ENCODE measurements around the gene ARPC1A. TPM values are rescaled to one million over a fixed set of nuclear protein-coding genes. Genes with fewer than 3 reads are reported as not detected.

ARPC1A gene
- total RNA-seq, 1 donor from 2014 or later = 140 TPM

DNA sequence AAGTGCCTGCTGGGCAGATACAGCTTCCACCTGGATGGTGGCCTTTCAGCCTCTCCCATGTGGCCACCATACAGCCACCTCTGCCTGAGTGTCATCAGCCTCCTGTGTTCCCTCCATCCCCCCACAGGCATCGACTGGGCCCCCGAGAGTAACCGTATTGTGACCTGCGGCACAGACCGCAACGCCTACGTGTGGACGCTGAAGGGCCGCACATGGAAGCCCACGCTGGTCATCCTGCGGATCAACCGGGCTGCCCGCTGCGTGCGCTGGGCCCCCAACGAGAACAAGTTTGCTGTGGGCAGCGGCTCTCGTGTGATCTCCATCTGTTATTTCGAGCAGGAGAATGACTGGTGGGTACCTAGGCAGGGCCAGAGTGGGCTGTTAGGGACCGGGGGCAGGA lies 62.2 kb downstream of the ARPC1A start:
- no peak for DNase-seq (ENCODE audit: low spot score)

DNA sequence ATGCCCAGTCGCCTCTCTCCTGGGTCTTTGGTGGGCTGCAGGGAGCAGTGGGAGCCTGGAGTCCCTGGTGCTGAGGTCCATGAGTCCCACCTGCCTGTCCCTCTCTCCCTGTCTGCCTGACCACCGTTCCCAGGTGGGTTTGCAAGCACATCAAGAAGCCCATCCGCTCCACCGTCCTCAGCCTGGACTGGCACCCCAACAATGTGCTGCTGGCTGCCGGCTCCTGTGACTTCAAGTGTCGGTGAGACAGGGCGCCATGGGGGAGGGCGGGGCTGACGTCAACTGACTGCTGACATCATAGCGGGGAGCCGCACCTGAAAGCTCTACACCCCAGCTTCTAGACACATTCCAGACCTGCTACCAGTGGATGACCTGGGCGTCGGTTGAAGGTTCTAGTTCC lies 64.1 kb downstream of the ARPC1A start:
- no peak for DNase-seq (ENCODE audit: low spot score)

DNA sequence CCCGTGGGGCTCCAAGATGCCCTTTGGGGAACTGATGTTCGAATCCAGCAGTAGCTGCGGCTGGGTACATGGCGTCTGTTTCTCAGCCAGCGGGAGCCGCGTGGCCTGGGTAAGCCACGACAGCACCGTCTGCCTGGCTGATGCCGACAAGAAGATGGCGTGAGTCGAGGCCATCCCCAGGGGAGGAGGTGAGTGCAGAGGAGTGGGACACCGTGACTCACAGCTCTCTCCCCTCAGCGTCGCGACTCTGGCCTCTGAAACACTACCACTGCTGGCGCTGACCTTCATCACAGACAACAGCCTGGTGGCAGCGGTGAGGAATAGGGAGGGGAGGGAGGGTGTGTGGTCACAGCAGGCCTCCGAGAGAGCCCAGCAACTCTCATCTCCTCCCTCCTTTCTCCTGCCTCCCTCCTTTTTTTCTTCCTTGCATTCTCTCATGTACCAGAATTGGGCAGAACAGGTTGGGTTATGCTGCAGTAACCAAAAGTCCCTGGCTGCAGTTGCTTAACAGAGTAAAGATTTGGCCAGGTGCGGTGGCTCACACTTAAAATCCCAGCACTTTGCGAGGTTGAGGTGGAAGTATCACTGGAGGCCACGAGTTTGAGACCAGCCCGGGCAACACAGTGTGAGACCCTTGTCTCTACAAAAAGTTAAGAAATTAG lies 65.4 kb downstream of the ARPC1A start:
- DNase-seq (ENCODE audit: low spot score) = no peak

DNA sequence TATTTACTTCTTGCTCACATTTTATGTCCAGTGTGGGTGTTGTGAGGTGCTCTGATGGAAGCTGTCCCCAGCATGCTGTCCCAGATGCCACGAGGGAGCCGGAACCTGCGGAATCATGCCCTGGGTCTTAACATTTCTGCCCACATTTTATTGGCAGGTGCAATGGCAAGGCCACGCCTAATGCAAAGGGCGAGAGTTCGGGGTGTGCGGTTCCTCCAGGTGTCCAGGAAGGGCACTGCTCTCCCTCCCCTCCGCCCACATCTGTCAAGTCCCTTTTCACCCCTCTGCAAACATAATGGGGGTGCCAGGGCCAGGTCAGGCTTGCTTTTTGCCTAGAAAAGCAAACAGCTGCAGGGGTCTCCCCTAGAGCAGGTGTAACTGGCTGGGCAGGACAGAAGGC lies 66.3 kb downstream of the ARPC1A start:
- no peak for DNase-seq (ENCODE audit: low spot score)

DNA sequence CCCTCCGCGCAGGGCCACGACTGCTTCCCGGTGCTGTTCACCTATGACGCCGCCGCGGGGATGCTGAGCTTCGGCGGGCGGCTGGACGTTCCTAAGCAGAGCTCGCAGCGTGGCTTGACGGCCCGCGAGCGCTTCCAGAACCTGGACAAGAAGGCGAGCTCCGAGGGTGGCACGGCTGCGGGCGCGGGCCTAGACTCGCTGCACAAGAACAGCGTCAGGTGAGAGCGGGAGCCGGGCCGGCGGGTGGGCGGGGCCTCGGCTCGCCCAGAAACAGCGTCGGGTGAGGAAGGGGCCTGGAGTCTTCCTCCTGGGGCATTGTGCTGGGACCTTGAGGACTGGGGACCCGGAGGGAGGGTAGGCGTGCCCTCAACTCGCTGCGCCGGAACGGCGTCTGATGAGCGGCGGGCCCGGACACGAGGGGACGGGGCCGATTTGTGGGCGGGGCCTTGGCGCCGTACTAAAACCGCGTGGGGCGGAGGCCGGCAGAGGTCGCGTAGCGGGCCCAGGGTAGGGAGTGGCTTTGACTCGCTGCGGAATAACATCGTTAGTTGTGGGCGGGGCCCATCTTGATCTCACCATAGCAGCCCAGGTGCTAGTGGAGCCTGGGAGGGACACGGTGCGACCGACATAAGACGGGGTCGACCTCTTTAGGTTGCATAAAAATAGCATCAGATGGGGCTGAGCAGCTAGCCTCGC lies 67.1 kb downstream of the ARPC1A start:
- peak; percentile 77 for DNase-seq (ENCODE audit: low spot score)

DNA sequence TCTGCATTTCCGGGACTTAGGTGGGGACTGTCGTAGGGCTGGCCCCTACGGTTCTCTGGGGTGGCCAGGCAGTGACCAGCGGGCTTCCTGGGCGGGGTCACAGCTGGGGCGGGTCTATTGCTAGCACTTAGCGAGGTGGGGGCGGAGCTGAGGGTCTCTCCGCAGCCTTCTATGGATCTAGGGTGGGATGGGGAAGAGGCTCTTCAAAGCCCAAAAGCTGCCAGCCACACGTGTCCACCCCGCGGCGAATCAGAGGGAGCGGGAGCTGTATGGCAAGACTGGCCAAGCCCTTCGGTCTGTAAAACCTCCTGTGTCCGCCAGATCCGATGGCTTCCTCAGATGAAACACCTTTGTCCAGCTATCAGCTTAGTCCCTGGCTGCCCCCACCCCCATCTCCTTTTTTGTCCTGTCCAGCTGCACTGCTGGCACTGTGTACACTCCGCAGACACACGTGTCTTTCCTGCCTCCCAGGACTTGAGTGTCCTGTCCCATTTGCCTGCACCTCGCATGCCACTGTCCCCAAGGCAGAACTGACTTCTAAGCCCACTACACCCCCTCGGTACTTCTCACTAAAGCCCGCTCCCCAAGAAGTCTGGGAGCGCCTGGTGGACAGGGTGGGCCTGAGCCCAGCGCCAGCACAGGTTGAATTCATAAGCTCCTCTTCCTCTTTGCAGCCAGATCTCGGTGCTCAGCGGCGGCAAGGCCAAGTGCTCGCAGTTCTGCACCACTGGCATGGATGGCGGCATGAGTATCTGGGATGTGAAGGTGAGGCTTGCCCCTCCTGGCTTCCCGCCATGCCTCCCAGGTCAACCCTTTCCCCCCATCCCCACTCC lies 67.9 kb downstream of the ARPC1A start:
- no peak for DNase-seq (ENCODE audit: low spot score)

DNA sequence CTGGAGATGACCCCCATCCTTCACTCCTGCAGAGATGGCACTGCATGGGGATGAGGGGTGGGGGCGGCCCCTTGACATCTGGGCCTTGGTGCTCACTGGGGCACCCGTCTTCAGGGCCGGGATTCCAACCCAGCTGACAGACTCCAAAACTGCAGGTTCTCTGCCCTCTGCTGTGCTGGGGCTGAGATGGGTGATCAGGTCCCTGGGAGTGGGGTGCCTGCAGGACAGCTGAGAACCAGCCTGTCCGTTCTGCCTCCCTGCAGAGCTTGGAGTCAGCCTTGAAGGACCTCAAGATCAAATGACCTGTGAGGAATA lies 68.4 kb downstream of the ARPC1A start:
- no peak for DNase-seq (ENCODE audit: low spot score)

DNA sequence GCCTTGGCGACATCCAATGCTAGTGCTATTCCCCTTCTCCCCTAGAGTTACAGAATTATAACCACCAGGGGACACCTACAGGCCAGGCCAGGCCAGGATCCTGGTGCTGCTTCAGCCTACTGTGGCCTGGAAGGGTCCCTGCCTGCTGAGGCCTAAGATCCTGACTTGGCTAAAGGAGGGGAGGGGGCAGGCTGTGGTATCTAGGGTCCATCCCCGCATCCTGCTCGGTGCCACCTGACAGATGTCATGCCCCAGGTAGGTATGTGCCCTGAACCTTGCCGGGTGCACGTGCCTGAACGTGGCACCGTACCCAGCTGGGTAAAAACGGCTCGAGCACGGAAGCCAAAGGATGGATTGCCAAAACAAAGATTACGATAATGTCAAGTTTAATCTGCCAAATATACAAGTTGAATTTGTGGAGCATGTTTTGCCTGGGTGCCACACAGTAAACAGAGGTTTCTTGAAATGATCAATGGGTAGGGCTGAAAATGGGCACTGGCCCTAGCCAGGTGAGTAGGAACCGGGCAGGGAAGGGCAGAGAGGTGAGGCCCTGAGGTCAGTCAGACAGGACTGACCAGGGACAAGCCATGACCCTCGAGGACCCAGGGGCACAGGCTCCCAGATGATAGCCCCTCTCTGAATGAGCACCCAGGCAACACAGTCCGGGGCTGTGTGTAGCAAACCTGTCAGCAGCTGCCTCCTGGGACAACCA lies 70.1 kb downstream of the ARPC1A start:
- DNase-seq (ENCODE audit: low spot score) = no peak

DNA sequence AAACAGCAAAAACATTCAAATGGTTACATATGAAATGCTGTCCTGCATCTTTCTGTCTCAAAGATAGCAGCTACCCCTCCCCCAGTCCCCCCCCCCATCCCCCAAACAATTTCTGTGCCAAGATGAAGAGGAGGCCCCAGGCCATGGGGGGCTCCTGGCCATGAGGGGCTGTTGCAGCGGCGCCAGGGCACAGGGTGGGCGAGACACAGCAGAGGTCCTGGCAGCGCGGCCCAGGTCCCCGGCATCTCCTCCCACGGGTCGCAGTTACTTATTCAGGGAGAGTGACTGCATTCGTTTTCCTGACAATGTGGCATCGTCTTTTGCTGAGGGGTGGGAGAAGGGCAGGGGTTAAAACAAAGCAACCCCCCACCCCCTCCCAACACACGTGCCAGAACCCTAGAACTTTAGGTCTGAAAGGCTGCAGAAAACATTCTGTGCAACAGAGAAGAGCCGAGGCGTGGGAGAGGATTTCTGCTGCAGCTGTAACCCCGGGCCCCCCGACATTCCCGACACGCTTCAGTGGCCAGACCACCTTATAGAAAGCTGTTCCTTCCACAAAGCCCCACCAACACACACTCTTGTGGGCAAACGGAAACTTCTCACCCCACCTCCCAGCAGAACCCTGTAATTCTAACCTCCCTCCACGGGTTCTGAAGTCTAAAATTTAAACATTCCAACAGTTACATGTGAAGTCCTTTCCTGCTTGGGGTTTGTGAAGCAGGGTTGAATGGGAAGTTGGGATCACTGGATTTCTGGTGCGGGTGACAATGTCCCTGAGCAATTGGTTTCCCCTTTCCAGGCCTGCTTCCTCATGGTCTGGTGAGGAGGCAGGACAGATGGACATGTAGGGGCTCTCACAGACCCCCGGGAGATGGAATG lies 71.0 kb downstream of the ARPC1A start:
- no peak for DNase-seq (ENCODE audit: low spot score)

DNA sequence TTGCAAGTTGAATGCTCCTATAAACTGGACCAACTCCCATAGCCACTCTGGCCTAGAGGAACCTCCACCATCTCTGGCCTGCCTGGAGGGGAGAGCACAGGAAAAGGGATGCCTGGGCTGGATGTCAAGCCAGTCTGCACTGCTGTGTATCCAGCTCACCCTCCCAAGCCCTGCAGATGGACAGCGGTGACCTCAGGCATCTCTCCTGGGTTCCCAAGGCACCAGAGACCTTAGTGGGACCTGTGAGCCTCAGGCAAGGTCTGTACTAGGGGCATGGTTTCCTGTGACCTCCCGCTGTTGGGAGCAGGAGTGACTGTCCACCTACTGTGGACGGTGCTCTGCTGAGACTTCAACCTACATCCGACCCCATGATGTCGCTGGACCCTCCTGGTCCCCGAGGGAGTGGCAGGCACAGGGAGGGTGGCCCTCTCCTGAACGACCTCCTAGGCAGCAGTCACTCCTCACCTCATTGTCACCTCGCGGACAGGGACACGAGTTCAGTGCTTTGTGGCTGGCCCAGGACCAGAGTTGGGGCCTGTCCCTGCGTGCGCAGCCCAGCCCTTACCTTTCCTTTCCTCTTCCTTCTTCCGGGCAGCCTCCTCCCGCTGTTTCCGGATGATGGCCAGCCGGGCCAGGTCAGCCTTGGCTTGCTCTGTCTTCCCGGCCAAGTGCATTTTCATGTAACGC lies 71.7 kb downstream of the ARPC1A start:
- no peak for DNase-seq (ENCODE audit: low spot score)

DNA sequence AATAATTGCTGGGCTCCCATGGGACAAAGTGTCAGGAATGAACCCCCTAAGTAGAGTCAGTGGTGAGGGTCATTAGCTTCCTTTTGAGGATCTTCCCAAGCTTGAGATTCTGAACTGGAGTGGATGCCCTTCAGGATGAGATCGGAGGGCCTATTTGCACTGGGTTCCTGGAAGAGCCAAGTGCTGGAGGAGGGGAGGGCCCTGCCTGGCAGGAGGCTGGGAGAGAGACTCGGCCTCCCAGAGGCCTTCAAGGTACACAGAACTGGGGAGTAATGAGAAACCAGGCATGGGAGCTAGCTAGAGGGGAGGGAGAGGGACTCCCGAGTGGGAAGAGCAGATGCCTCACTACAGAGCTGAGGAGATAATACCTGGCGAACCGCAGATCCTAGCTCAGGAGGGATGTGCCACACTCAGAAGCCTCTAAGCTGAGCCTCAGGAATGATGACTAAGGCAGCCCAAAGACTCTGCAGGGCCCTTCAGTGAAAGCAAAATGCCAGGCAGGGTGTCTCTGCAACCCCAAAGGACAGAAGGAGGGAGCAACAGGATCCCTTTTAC lies 73.3 kb downstream of the ARPC1A start:
- no peak for DNase-seq (ENCODE audit: low spot score)

DNA sequence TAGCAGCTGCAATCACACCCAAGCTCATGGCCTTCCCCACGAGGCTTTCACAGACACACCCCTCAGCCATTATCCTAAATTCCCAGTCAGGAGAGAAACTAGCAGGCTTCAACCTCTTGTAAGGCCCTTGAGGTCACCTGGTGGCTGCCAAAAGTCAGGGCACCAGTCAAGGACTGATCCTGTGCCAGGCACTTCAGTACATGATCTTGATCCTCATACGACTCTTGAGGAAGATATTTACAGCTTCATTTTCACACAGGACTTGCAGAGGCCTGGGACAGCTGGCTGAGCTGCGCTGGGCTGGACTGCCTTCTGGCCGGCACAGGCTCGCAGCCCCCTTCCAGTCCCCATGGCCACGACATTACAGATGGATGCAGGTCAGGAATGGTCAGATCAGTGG lies 73.9 kb downstream of the ARPC1A start:
- no peak for DNase-seq (ENCODE audit: low spot score)

DNA sequence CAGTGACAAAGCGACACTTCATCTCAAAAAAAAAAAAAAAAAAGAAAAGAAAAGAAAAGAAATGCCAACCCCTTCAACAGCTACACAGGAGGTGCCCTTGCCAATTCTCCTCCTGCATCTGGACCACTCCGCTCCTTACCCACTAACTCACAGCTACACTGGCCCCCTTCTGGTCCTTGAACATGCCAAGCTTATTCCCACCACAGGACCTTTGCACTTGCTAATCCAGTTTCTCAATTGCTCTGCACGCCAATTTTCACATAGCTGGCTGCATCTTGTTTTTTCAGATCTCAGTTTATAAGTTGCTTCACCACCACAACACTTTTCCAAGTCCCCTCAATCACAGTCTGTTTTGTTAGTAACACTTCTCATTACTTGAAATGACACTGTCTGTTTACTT lies 77.2 kb downstream of the ARPC1A start:
- no peak for DNase-seq (ENCODE audit: low spot score)

DNA sequence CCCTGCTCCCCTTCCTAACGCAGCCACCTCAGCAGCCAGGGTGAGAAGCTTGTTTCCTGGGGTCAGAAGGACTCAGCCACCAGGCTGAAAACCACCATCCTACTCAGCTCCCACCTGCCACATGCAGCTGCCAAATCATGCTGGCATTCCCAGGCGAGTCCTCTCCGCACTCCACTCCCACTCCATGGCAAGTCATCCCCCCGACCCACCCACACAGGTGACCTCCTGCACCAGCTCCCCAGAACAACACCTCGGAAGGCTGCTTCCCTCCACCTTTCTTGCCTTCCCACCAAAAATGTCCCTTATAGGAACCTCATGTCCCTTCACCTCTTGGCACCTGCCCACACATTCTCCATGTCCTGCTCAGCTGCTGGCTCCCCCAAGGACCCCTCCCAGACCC lies 78.1 kb downstream of the ARPC1A start:
- no peak for DNase-seq (ENCODE audit: low spot score)

DNA sequence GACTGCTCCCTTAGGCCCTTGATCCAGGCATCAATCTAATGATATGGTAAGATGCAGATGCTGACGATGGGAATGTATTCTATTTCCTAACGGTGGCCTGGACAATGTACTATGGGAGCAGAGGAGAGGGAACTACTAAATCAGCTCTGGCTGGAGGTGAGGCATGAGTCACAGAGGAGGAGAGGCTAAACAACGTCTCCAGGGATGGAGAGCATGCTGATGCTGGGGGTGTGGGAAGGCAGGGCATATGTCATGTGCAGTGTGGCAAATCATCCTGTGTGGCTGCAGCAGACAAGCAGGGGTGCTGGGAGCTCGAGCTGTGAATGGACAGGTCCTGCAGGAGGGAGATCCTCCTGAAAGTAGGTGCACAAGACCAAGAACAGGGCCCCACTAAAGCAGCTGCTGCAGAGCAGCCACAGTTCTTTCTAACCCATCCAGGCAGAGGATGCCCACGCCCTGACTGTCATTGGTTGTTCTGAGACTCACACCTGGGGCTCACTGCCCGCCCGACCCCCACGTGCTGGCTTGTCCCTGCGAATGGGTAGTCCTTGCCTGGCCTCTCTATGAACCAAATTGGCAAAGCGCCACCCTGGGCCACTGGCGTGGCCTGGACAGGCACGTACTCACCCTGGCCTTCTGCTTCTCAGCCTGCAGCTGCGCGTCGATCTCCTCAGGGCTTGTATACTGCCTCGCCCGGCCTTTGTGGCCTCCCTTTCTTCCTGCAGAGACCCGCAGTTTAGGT lies 78.7 kb downstream of the ARPC1A start:
- DNase-seq (ENCODE audit: low spot score) = no peak

DNA sequence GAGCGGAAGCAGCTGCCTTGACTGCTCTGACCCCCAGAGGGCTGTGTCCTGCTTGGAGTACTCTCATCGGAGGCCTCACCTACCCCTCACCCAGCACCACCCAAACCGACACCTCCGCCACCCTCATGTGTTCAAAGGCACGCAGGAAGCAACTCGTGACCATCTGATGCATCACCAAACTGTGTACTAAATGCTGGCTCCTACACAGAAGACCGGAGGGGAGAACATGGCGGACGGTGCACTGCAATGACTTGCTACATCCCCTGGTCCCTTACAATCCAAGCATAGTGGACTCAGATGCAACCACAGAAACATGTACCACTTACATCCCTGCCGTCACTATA lies 79.3 kb downstream of the ARPC1A start:
- no peak for DNase-seq (ENCODE audit: low spot score)

DNA sequence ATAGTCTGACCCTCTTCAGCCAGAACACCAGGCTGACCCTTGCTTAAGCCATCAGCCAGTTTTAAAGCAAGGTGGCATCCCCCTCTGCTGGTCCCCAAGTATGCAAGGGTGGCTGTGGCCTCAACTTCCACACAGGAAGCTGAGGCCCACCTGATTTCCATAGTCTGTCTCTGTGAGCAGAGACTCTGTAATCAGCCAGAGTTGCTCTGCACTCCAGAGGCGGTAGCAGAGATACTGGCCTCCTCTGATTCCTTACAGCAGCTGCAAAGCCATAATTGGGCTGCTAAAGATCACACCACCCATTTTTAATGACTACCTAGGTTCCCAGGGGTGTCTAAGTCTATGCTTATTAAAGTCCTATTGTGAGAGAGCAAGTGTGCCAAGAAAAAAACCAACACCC lies 80.9 kb downstream of the ARPC1A start:
- DNase-seq (ENCODE audit: low spot score) = no peak

DNA sequence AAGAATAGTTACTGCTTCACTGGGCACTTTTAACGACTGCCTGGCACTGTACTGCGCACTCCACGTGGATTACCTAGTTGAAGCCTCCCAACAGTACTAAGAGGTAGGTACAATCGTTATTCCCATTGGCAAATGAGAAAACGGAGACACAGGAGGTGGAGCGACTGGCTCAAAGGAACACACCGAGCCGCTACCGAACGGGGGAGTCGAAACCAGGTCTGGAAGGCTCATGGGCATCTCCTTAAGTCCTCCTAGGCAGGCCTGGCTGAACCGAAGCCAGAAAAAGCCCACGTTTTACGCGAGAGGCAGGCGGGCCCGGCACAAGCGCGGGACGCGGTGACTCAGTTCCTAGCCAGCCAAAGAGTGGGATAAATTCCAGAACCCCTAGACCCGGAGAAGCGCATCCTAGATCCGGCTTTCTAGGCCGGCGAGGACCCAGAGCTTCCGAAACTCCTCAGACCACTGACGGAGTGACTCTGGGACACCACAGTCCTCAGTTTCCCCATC lies 82.2 kb downstream of the ARPC1A start:
- DNase-seq (ENCODE audit: low spot score) = no peak

DNA sequence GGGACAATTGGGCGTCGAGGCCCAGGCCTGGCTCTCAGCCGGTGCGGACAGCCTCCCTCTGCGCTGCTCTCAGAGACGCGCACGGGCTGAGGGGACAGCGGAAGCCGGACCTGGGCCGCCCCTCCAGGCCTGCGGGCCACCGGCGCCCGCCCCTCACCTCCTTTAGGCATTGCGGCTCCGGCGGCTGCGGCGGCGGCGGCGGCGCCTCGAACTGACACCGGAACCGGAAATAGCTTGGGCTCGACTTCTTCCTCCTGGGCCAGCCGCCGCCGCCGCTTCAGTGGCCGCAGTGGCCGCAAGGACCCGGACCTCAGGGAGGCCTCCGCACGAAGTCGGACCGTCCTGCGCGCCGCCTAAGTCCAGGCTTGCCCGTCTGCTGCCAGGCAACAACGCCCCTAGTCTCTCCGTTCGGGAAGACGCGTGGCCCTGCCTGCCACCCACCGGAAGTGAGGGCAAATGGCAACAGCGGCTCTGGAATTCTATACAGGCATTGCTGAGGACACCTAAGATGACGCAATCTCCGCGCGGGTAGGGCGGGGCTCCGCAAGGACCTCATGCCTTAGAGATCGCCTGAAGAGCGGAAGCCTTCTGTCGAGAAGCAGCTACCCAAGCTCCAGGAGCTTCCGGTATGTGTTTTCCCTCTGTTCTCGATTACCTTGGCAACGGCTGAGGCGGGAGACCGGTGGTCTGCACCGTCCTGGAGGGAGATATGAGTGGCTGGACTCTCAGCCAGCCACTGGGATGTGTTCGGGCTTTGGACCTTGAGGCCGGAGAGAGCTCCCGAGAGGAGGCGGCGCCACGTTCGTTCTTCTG lies 82.9 kb downstream of the ARPC1A start, which contains the start of the genes BUD31 and PDAP1:
Gene BUD31 (plus strand): TSS at position 591 of the 813 bp plus-strand sequence. CDS start 2,124 bp downstream, outside the sequence.
Gene PDAP1 (minus strand): TSS at position 219 of the 813 bp plus-strand sequence. CDS start 49 bp downstream, at position 170.
- DNase-seq (ENCODE audit: low spot score) = peak; percentile 93
